GM12878 (cell line): ENCODE results near the gene CA11. TPM values are rescaled to one million over a fixed set of nuclear protein-coding genes. Genes with fewer than 3 reads are reported as not detected.

Experiments
- CBX3 ChIP-seq: fragments of 200-600 bp; sonication (generic); IDR thresholded peaks from 2 replicates; pipeline ENCODE4 v1.6.1; 2016; ENCODE audit warnings: low read depth, borderline replicate concordance
- CREM ChIP-seq: IDR thresholded peaks from 2 replicates; pipeline ENCODE4 v1.6.1; 2014; ENCODE audit warnings: antibody characterized with exemption, low read depth
- EED ChIP-seq: sonication (generic); IDR thresholded peaks from 2 replicates; pipeline ENCODE4 v1.6.1; 2016; ENCODE audit warnings: antibody characterized with exemption, low read depth
- HCFC1 ChIP-seq: fragments of 150-350 bp; IDR thresholded peaks from 2 replicates; pipeline ENCODE4 v1.6.1; 2014; ENCODE audit warnings: low read length
- HDAC2 ChIP-seq: fragments of 200-600 bp; sonication (generic); IDR thresholded peaks from 2 replicates; pipeline ENCODE4 v1.6.1; 2017
- IKZF1 ChIP-seq: fragments of 450-650 bp; conservative IDR thresholded peaks from 2 replicates; pipeline ENCODE4 v1.6.1; 2017; ENCODE audit warnings: antibody characterized with exemption, mild to moderate bottlenecking
- IKZF2 ChIP-seq, 2 experiments: fragments of 450-650 bp; IDR thresholded peaks; 2 replicates each; pipeline ENCODE4 v1.6.1; 2017; ENCODE audit warnings: mild to moderate bottlenecking in 2 of 2, moderate library complexity in 2 of 2
- MTA2 ChIP-seq: fragments of 450-650 bp; IDR thresholded peaks from 2 replicates; pipeline ENCODE4 v1.6.1; 2016; ENCODE audit warnings: low read depth, mild to moderate bottlenecking, moderate library complexity
- MXI1 ChIP-seq: fragments of 150-350 bp; IDR thresholded peaks from 2 replicates; pipeline ENCODE4 v1.6.1; 2011; ENCODE audit warnings: low read depth, mild to moderate bottlenecking, inconsistent platforms, low read length, improper control_type of control experiment
- MYC ChIP-seq: IDR thresholded peaks from 2 replicates; pipeline ENCODE4 v1.6.1; 2011; ENCODE audit warnings: mild to moderate bottlenecking, low read length, moderate library complexity, inconsistent platforms; ENCODE audit not compliant: insufficient read depth, insufficient replicate concordance, insufficient read length, severe bottlenecking
- NR2C2 ChIP-seq: IDR thresholded peaks from 2 replicates; pipeline ENCODE4 v1.6.1; 2011; ENCODE audit warnings: borderline replicate concordance, low read depth; ENCODE audit not compliant: control insufficient read depth, insufficient read length
- NR2F1 ChIP-seq: fragments of 450-650 bp; conservative IDR thresholded peaks from 2 replicates; pipeline ENCODE4 v1.6.1; 2017; ENCODE audit warnings: mild to moderate bottlenecking
- NRF1 ChIP-seq: conservative IDR thresholded peaks from 2 replicates; pipeline ENCODE4 v1.6.1; 2011; ENCODE audit warnings: mild to moderate bottlenecking, low read depth, low read length, improper control_type of control experiment
- PAX5 ChIP-seq: IDR thresholded peaks from 2 replicates; pipeline ENCODE4 v1.6.1; 2011; ENCODE audit warnings: low read depth, low read length, borderline replicate concordance
- POLR2A ChIP-seq: IDR thresholded peaks from 2 replicates; pipeline ENCODE4 v1.6.1; 2011; ENCODE audit warnings: low read depth, mild to moderate bottlenecking, low read length
- RAD51 ChIP-seq: fragments of 450-650 bp; IDR thresholded peaks from 2 replicates; pipeline ENCODE4 v1.6.1; 2016; ENCODE audit warnings: moderate library complexity, mild to moderate bottlenecking, inconsistent platforms
- RBBP5 ChIP-seq: fragments of 200-600 bp; sonication (generic); conservative IDR thresholded peaks from 2 replicates; pipeline ENCODE4 v1.6.1; 2016
- RELA ChIP-seq: fragments of 450-650 bp; IDR thresholded peaks from 2 replicates; pipeline ENCODE4 v1.8.0; 2014; ENCODE audit warnings: borderline replicate concordance; ENCODE audit not compliant: partially characterized antibody
- RELB ChIP-seq: fragments of 450-650 bp; IDR thresholded peaks from 2 replicates; pipeline ENCODE4 v1.6.1; 2017; ENCODE audit warnings: low read depth, mild to moderate bottlenecking, moderate library complexity
- RFX5 ChIP-seq: IDR thresholded peaks from 2 replicates; pipeline ENCODE4 v1.6.1; 2011; ENCODE audit warnings: low read depth, low read length, improper control_type of control experiment
- SRF ChIP-seq, 2 experiments: IDR thresholded peaks; 2 replicates each; pipeline ENCODE4 v1.6.1; 2011; ENCODE audit warnings: low read depth in 2 of 2, low read length in 2 of 2, mild to moderate bottlenecking in 1 of 2, moderate library complexity in 1 of 2
- STAT3 ChIP-seq: IDR thresholded peaks from 2 replicates; pipeline ENCODE4 v1.6.1; 2011; ENCODE audit warnings: low read depth, low read length, improper control_type of control experiment
- TCF12 ChIP-seq: IDR thresholded peaks from 2 replicates; pipeline ENCODE4 v1.6.1; 2011; ENCODE audit warnings: low read depth, mild to moderate bottlenecking, low read length
- USF2 ChIP-seq: IDR thresholded peaks from 2 replicates; pipeline ENCODE4 v1.6.1; 2011; ENCODE audit warnings: low read depth, low read length, improper control_type of control experiment, borderline replicate concordance
- polyA plus RNA-seq, 11 experiments: library from polyadenylated mRNA; depleted of rRNA in 4 of 11; unstranded in 6 of 11; stranded (reverse) in 5 of 11; fragments of >200 nt; fragmentation: Nextera tagmentation in 4 of 11; fragmentation: Illumina TruSeq in 1 of 11; extraction: Ambion mirVana in 4 of 11; extraction: Trizol in 1 of 11; gene quantifications; 1 replicate in 1 of 11; 2 replicates in 10 of 11; pipeline versions ENCODE4 v1.2.1 to v1.2.3, GENCODE V29; 2011 to 2016; ENCODE audit warnings: inconsistent platforms in 2 of 11, missing spikeins in 2 of 11, low read depth in 1 of 11
- total RNA-seq, 4 experiments: library from RNA; depleted of rRNA in 3 of 4; stranded (reverse); fragments of >200 nt in 3 of 4; fragmentation: Illumina TruSeq in 1 of 4; extraction: Trizol in 1 of 4; gene quantifications; 2 replicates each; pipeline versions ENCODE4 v1.2.1 to v1.2.3, GENCODE V29; 2013 to 2021
- TF ChIP-seq, protein P1 (sequence below): IDR thresholded peaks from 2 replicates; pipeline ENCODE4 v1.6.1; 2011; ENCODE audit warnings: mild to moderate bottlenecking, low read depth, low read length, moderate library complexity; ENCODE audit not compliant: insufficient replicate concordance
- TF ChIP-seq, protein P2 (sequence below): fragments of 450-650 bp; IDR thresholded peaks from 2 replicates; pipeline ENCODE4 v1.6.1; 2017; ENCODE audit warnings: borderline replicate concordance
- TF ChIP-seq, protein P3 (sequence below): fragments of 450-650 bp; conservative IDR thresholded peaks from 2 replicates; pipeline ENCODE4 v1.6.1; 2017; ENCODE audit warnings: mild to moderate bottlenecking, moderate library complexity

The CA11 gene
- total and polyA plus RNA-seq, 10 of the 15 experiments (the other 5 are each of a cell fraction or from before 2014, with no cell fraction given) = 1.7 to 7.5 (median 2.4) TPM

- TF ChIP-seq CBX3 (no peak), RAD51 (no peak), IKZF2 (IDR thresholded peaks at IDR 0.05) (no peak), USF2 (no peak), MXI1 (no peak), RFX5 (peak; percentile 62; the same call in 1 of the 2 replicates), NR2F1 (no peak), NR2C2 (no peak), RBBP5 (no peak), HDAC2 (no peak), IKZF1 (peak; percentile 57; the same call in 1 of the 2 replicates), NRF1 (no peak), RELA (no peak), HCFC1 (peak; percentile 84), RELB (0 out of 2 replicates have a peak, but pooled peaks have one; percentile 6), MTA2 (no peak), STAT3 (no peak), SRF (IDR thresholded peaks at IDR 0.05; ENCODE audit: low read depth in 2 of 2, low read length in 2 of 2) (no peak), PAX5 (no peak), EED (no peak), MYC (no peak), POLR2A (peak; percentile 64), CREM (peak; percentile 91), TCF12 (0 out of 2 replicates have a peak, but pooled peaks have one; percentile 4)
- TF ChIP-seq, protein P1, sequence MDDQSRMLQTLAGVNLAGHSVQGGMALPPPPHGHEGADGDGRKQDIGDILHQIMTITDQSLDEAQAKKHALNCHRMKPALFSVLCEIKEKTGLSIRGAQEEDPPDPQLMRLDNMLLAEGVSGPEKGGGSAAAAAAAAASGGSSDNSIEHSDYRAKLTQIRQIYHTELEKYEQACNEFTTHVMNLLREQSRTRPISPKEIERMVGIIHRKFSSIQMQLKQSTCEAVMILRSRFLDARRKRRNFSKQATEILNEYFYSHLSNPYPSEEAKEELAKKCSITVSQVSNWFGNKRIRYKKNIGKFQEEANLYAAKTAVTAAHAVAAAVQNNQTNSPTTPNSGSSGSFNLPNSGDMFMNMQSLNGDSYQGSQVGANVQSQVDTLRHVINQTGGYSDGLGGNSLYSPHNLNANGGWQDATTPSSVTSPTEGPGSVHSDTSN = no peak
- TF ChIP-seq, protein P2, sequence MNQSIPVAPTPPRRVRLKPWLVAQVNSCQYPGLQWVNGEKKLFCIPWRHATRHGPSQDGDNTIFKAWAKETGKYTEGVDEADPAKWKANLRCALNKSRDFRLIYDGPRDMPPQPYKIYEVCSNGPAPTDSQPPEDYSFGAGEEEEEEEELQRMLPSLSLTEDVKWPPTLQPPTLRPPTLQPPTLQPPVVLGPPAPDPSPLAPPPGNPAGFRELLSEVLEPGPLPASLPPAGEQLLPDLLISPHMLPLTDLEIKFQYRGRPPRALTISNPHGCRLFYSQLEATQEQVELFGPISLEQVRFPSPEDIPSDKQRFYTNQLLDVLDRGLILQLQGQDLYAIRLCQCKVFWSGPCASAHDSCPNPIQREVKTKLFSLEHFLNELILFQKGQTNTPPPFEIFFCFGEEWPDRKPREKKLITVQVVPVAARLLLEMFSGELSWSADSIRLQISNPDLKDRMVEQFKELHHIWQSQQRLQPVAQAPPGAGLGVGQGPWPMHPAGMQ = no peak
- TF ChIP-seq, protein P3, sequence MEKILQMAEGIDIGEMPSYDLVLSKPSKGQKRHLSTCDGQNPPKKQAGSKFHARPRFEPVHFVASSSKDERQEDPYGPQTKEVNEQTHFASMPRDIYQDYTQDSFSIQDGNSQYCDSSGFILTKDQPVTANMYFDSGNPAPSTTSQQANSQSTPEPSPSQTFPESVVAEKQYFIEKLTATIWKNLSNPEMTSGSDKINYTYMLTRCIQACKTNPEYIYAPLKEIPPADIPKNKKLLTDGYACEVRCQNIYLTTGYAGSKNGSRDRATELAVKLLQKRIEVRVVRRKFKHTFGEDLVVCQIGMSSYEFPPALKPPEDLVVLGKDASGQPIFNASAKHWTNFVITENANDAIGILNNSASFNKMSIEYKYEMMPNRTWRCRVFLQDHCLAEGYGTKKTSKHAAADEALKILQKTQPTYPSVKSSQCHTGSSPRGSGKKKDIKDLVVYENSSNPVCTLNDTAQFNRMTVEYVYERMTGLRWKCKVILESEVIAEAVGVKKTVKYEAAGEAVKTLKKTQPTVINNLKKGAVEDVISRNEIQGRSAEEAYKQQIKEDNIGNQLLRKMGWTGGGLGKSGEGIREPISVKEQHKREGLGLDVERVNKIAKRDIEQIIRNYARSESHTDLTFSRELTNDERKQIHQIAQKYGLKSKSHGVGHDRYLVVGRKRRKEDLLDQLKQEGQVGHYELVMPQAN = no peak
Measured at GRCh38 chr19:48624067-48624594, 21.9 kb downstream of the CA11 start (continued).
